HEK293 (cell line): ENCODE measurements around the gene RFNG.

Experiments
- FEZF1 ChIP-seq: fragments of 450-650 bp; formaldehyde crosslinking; IDR thresholded peaks from 2 replicates; pipeline ENCODE4 v1.5.1; 2016; ENCODE audit warnings: missing biosample characterization, missing genetic modification characterization
- GFI1B ChIP-seq: fragments of 450-650 bp; formaldehyde crosslinking; IDR thresholded peaks from 2 replicates; pipeline ENCODE4 v1.5.1; 2016; ENCODE audit warnings: missing biosample characterization, missing genetic modification characterization
- GLI4 ChIP-seq: fragments of 450-650 bp; formaldehyde crosslinking; IDR thresholded peaks from 2 replicates; pipeline ENCODE4 v1.5.1; 2016; ENCODE audit warnings: missing biosample characterization, missing genetic modification characterization
- PRDM10 ChIP-seq: fragments of 450-650 bp; formaldehyde crosslinking; IDR thresholded peaks from 2 replicates; pipeline ENCODE4 v1.5.1; 2016; ENCODE audit warnings: missing biosample characterization, missing genetic modification characterization
- SALL2 ChIP-seq: fragments of 450-650 bp; formaldehyde crosslinking; IDR thresholded peaks from 2 replicates; pipeline ENCODE4 v1.5.0; 2017; ENCODE audit warnings: missing biosample characterization, mild to moderate bottlenecking, missing genetic modification characterization, borderline replicate concordance
- SCRT1 ChIP-seq: fragments of 450-650 bp; formaldehyde crosslinking; IDR thresholded peaks from 2 replicates; pipeline ENCODE4 v1.5.1; 2016; ENCODE audit warnings: missing biosample characterization, missing genetic modification characterization, borderline replicate concordance
- ZBTB48 ChIP-seq: fragments of 450-650 bp; formaldehyde crosslinking; IDR thresholded peaks from 2 replicates; pipeline ENCODE4 v1.5.1; 2016; ENCODE audit warnings: missing biosample characterization, missing genetic modification characterization
- ZFP41 ChIP-seq: fragments of 450-650 bp; formaldehyde crosslinking; IDR thresholded peaks from 2 replicates; pipeline ENCODE4 v1.5.1; 2016; ENCODE audit warnings: missing biosample characterization, missing genetic modification characterization, borderline replicate concordance
- ZNF121 ChIP-seq: fragments of 450-650 bp; formaldehyde crosslinking; IDR thresholded peaks from 2 replicates; pipeline ENCODE4 v1.5.1; 2016; ENCODE audit warnings: missing biosample characterization, missing genetic modification characterization
- ZNF132 ChIP-seq: fragments of 450-650 bp; formaldehyde crosslinking; IDR thresholded peaks from 2 replicates; pipeline ENCODE4 v1.5.1; 2017; ENCODE audit warnings: missing biosample characterization, missing genetic modification characterization, borderline replicate concordance
- ZNF18 ChIP-seq: fragments of 450-650 bp; formaldehyde crosslinking; IDR thresholded peaks from 2 replicates; pipeline ENCODE4 v1.5.1; 2016; ENCODE audit warnings: missing biosample characterization, missing genetic modification characterization
- ZNF266 ChIP-seq: fragments of 450-650 bp; formaldehyde crosslinking; IDR thresholded peaks from 2 replicates; pipeline ENCODE4 v1.5.1; 2016; ENCODE audit warnings: missing biosample characterization, missing genetic modification characterization, low read depth
- ZNF37A ChIP-seq: fragments of 450-650 bp; IDR thresholded peaks from 2 replicates; pipeline ENCODE4 v1.5.1; 2018; ENCODE audit warnings: missing biosample characterization, missing genetic modification characterization
- ZNF510 ChIP-seq: fragments of 450-650 bp; formaldehyde crosslinking; IDR thresholded peaks from 2 replicates; pipeline ENCODE4 v1.5.1; 2018; ENCODE audit warnings: mild to moderate bottlenecking, missing genetic modification characterization, missing biosample characterization; ENCODE audit not compliant: insufficient replicate concordance
- ZNF530 ChIP-seq: fragments of 450-650 bp; formaldehyde crosslinking; IDR thresholded peaks from 2 replicates; pipeline ENCODE4 v1.5.1; 2016; ENCODE audit warnings: low read depth, missing biosample characterization, missing genetic modification characterization
- ZNF571 ChIP-seq: fragments of 450-650 bp; formaldehyde crosslinking; IDR thresholded peaks from 2 replicates; pipeline ENCODE4 v1.5.0; 2017; ENCODE audit warnings: missing biosample characterization, missing genetic modification characterization
- ZNF621 ChIP-seq: fragments of 450-650 bp; formaldehyde crosslinking; IDR thresholded peaks from 2 replicates; pipeline ENCODE4 v1.5.1; 2017; ENCODE audit warnings: missing biosample characterization, missing genetic modification characterization
- ZNF654 ChIP-seq: fragments of 450-650 bp; formaldehyde crosslinking; IDR thresholded peaks from 2 replicates; pipeline ENCODE4 v1.5.1; 2016; ENCODE audit warnings: low read depth, missing biosample characterization, missing genetic modification characterization
- ZNF843 ChIP-seq: fragments of 450-650 bp; formaldehyde crosslinking; IDR thresholded peaks from 2 replicates; pipeline ENCODE4 v1.5.1; 2016; ENCODE audit warnings: missing biosample characterization, missing genetic modification characterization
- ZSCAN23 ChIP-seq: fragments of 450-650 bp; formaldehyde crosslinking; IDR thresholded peaks from 2 replicates; pipeline ENCODE4 v1.5.1; 2016; ENCODE audit warnings: missing biosample characterization, missing genetic modification characterization
- TF ChIP-seq, protein P1 (sequence below): fragments of 450-650 bp; formaldehyde crosslinking; IDR thresholded peaks from 2 replicates; pipeline ENCODE4 v1.5.1; 2016; ENCODE audit warnings: missing biosample characterization, missing genetic modification characterization
- TF ChIP-seq, protein P2 (sequence below): fragments of 450-650 bp; formaldehyde crosslinking; IDR thresholded peaks from 2 replicates; pipeline ENCODE4 v1.5.1; 2016; ENCODE audit warnings: missing biosample characterization, missing genetic modification characterization
- TF ChIP-seq, protein P3 (sequence below): fragments of 450-650 bp; formaldehyde crosslinking; IDR thresholded peaks from 2 replicates; pipeline ENCODE4 v1.5.1; 2016; ENCODE audit warnings: missing biosample characterization, missing genetic modification characterization
- TF ChIP-seq, protein P4 (sequence below): fragments of 450-650 bp; formaldehyde crosslinking; IDR thresholded peaks from 2 replicates; pipeline ENCODE4 v1.5.1; 2016; ENCODE audit warnings: missing biosample characterization, missing genetic modification characterization

Gene RFNG

DNA sequence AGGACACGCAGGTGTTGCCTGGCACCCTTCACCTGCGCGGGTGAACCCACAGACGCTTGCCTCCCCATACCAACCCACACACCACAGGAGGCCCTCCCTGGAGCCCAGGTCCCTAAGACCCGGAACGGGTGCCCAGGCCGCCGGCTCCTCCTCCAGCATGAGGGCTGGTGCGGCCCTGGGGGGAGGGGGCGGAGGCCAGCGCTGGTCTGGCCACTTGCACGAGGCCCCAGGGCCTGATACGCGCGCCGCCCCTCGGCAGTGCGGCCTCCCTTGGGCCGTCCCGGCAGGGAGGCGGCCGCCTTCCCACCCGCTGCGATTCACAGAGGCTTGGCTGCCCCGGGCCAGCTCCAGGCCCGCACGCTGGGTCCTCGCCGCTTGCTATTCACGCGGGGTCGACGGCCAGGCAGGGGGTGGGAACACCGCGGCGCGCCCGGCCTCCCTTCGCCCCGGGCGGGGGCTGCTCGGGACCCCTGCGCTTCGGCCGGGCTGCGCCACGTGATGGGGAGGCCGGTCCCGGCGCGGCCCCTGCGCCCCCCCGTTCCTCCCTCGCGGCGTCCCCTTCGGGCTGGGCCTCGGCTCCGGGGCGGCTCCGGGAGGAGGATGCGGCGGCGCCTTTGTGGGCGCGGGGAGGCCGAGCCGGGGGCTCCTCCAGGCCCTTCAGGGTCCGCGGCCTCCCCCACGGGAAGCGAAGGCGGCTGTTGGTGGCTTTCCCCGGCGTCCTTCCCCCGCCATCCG lies 45.7 kb upstream of the RFNG start (continued):
- TF ChIP-seq SALL2 (tag by site-specific recombination): no peak
- TF ChIP-seq GFI1B (tag by site-specific recombination): no peak
- no peak for TF ChIP-seq FEZF1 (tag by site-specific recombination)
- TF ChIP-seq ZFP41 (tag by site-specific recombination): no peak
- TF ChIP-seq ZNF530: no peak
- peak; percentile 76 for TF ChIP-seq PRDM10
- TF ChIP-seq ZNF571 (tag by site-specific recombination): no peak
- TF ChIP-seq ZNF510 (tag by site-specific recombination): no peak
- TF ChIP-seq, protein P1, sequence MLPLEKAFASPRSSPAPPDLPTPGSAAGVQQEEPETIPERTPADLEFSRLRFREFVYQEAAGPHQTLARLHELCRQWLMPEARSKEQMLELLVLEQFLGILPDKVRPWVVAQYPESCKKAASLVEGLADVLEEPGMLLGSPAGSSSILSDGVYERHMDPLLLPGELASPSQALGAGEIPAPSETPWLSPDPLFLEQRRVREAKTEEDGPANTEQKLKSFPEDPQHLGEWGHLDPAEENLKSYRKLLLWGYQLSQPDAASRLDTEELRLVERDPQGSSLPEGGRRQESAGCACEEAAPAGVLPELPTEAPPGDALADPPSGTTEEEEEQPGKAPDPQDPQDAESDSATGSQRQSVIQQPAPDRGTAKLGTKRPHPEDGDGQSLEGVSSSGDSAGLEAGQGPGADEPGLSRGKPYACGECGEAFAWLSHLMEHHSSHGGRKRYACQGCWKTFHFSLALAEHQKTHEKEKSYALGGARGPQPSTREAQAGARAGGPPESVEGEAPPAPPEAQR (tag by site-specific recombination): no peak
- no peak for TF ChIP-seq ZNF843 (tag by site-specific recombination)
- TF ChIP-seq ZNF121 (tag by site-specific recombination): no peak
- no peak for TF ChIP-seq ZNF621 (tag by site-specific recombination)
- TF ChIP-seq ZNF266 (tag by site-specific recombination): no peak
- TF ChIP-seq ZNF37A: no peak
- no peak for TF ChIP-seq ZNF654 (tag by site-specific recombination)
- no peak for TF ChIP-seq ZNF18 (tag by site-specific recombination)
- TF ChIP-seq ZBTB48 (tag by site-specific recombination): peak; percentile 78
- no peak for TF ChIP-seq ZNF132
- no peak for TF ChIP-seq GLI4 (tag by site-specific recombination)
- TF ChIP-seq, protein P2, sequence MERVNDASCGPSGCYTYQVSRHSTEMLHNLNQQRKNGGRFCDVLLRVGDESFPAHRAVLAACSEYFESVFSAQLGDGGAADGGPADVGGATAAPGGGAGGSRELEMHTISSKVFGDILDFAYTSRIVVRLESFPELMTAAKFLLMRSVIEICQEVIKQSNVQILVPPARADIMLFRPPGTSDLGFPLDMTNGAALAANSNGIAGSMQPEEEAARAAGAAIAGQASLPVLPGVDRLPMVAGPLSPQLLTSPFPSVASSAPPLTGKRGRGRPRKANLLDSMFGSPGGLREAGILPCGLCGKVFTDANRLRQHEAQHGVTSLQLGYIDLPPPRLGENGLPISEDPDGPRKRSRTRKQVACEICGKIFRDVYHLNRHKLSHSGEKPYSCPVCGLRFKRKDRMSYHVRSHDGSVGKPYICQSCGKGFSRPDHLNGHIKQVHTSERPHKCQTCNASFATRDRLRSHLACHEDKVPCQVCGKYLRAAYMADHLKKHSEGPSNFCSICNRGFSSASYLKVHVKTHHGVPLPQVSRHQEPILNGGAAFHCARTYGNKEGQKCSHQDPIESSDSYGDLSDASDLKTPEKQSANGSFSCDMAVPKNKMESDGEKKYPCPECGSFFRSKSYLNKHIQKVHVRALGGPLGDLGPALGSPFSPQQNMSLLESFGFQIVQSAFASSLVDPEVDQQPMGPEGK (tag by site-specific recombination): peak; percentile 56; the same call in 1 of the 2 replicates
- no peak for TF ChIP-seq ZSCAN23 (tag by site-specific recombination)
- TF ChIP-seq, protein P3, sequence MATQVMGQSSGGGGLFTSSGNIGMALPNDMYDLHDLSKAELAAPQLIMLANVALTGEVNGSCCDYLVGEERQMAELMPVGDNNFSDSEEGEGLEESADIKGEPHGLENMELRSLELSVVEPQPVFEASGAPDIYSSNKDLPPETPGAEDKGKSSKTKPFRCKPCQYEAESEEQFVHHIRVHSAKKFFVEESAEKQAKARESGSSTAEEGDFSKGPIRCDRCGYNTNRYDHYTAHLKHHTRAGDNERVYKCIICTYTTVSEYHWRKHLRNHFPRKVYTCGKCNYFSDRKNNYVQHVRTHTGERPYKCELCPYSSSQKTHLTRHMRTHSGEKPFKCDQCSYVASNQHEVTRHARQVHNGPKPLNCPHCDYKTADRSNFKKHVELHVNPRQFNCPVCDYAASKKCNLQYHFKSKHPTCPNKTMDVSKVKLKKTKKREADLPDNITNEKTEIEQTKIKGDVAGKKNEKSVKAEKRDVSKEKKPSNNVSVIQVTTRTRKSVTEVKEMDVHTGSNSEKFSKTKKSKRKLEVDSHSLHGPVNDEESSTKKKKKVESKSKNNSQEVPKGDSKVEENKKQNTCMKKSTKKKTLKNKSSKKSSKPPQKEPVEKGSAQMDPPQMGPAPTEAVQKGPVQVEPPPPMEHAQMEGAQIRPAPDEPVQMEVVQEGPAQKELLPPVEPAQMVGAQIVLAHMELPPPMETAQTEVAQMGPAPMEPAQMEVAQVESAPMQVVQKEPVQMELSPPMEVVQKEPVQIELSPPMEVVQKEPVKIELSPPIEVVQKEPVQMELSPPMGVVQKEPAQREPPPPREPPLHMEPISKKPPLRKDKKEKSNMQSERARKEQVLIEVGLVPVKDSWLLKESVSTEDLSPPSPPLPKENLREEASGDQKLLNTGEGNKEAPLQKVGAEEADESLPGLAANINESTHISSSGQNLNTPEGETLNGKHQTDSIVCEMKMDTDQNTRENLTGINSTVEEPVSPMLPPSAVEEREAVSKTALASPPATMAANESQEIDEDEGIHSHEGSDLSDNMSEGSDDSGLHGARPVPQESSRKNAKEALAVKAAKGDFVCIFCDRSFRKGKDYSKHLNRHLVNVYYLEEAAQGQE (tag by site-specific recombination): no peak
- TF ChIP-seq, protein P4, sequence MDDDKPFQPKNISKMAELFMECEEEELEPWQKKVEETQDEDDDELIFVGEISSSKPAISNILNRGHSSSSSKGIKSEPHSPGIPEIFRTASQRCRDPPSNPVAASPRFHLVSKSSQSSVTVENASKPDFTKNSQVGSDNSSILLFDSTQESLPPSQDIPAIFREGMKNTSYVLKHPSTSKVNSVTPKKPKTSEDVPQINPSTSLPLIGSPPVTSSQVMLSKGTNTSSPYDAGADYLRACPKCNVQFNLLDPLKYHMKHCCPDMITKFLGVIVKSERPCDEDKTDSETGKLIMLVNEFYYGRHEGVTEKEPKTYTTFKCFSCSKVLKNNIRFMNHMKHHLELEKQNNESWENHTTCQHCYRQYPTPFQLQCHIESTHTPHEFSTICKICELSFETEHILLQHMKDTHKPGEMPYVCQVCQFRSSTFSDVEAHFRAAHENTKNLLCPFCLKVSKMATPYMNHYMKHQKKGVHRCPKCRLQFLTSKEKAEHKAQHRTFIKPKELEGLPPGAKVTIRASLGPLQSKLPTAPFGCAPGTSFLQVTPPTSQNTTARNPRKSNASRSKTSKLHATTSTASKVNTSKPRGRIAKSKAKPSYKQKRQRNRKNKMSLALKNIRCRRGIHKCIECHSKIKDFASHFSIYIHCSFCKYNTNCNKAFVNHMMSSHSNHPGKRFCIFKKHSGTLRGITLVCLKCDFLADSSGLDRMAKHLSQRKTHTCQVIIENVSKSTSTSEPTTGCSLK (tag by site-specific recombination): no peak
- TF ChIP-seq SCRT1 (tag by site-specific recombination): no peak
